Hepatocyte (in vitro differentiated cells): ENCODE data around the gene YIPF4. TPM values are rescaled to one million over a fixed set of nuclear protein-coding genes. Genes with fewer than 3 reads are reported as not detected.
"Not testable (repeated sequence)": the region's sequence is repeated elsewhere in the genome, so short reads cannot be mapped to it uniquely, and the experiment has no call there.

Experiments used
- DNase-seq: peaks from one replicate; pipeline ENCODE4 v3.0.0-alpha.2; 2016; ENCODE audit warnings: low spot score
- H2AFZ ChIP-seq: fragments of 200-600 bp; sonication (generic); 2 replicates; pipeline ENCODE4 v1.6.0; 2016; ENCODE audit warnings: antibody characterized with exemption, mild to moderate bottlenecking
- H3K27ac ChIP-seq: fragments of 200-600 bp; sonication (generic); 2 replicates; pipeline ENCODE4 v1.5.1; 2016; ENCODE audit warnings: mild to moderate bottlenecking
- H3K27me3 ChIP-seq: fragments of 200-600 bp; sonication (generic); 2 replicates; pipeline ENCODE4 v1.6.1; 2016
- H3K36me3 ChIP-seq: fragments of 200-600 bp; sonication (generic); replicated peaks from 2 replicates; pipeline ENCODE4 v1.5.1; 2016; ENCODE audit warnings: low read depth; ENCODE audit not compliant: insufficient read depth
- H3K4me1 ChIP-seq: fragments of 200-600 bp; sonication (generic); 2 replicates; pipeline ENCODE4 v1.5.1; 2016; ENCODE audit warnings: mild to moderate bottlenecking, moderate library complexity; ENCODE audit not compliant: insufficient read depth
- H3K4me2 ChIP-seq: fragments of 200-600 bp; sonication (generic); 2 replicates; pipeline ENCODE4 v1.6.0; 2016
- H3K4me3 ChIP-seq: fragments of 200-600 bp; sonication (generic); 2 replicates; pipeline ENCODE4 v1.5.1; 2016; ENCODE audit warnings: mild to moderate bottlenecking
- H3K79me2 ChIP-seq: fragments of 200-600 bp; sonication (generic); 2 replicates; pipeline ENCODE4 v1.6.0; 2017; ENCODE audit warnings: mild to moderate bottlenecking
- H3K9me2 ChIP-seq: fragments of 200-600 bp; sonication (generic); replicated peaks from 2 replicates; pipeline ENCODE4 v1.6.0; 2017; ENCODE audit warnings: mild to moderate bottlenecking; ENCODE audit not compliant: insufficient read depth
- H3K9me3 ChIP-seq: fragments of 200-600 bp; sonication (generic); 2 replicates; pipeline ENCODE4 v1.5.1; 2016; ENCODE audit warnings: low read depth, mild to moderate bottlenecking
- H4K20me1 ChIP-seq: fragments of 200-600 bp; sonication (generic); 2 replicates; pipeline ENCODE4 v1.6.0; 2016; ENCODE audit warnings: mild to moderate bottlenecking; ENCODE audit not compliant: insufficient read depth, poor library complexity, severe bottlenecking
- EZH2 ChIP-seq: fragments of 200-600 bp; sonication (generic); IDR thresholded peaks from 2 replicates; pipeline ENCODE4 v1.6.1; 2016; ENCODE audit warnings: antibody characterized with exemption, mild to moderate bottlenecking, borderline replicate concordance
- EZH2phosphoT487 ChIP-seq: fragments of 200-600 bp; sonication (generic); IDR thresholded peaks from one replicate; pipeline ENCODE4 v1.6.1; 2018; ENCODE audit warnings: antibody characterized with exemption, mild to moderate bottlenecking, low read depth, moderate library complexity; ENCODE audit not compliant: unreplicated experiment, severe bottlenecking
- WGBS: methylation state at CpG from one replicate; pipeline ENCODE4 v1.1.6; 2016; ENCODE audit warnings: low lambda C conversion rate; ENCODE audit errors: missing lambda C conversion rate; 5-methylcytosine and 5-hydroxymethylcytosine counted together
- polyA plus RNA-seq: library from polyadenylated mRNA; unstranded; fragments of >200 nt; fragmentation: Nextera tagmentation; extraction: Ambion mirVana; gene quantifications from 2 replicates; pipeline ENCODE4 v1.2.1, GENCODE V29; 2016
- total RNA-seq: library from RNA; depleted of rRNA; stranded (reverse); fragments of >200 nt; gene quantifications from 2 replicates; pipeline ENCODE4 v1.2.3, GENCODE V29; 2014
- TF ChIP-seq, protein P1 (sequence below): fragments of 200-600 bp; sonication (generic); IDR thresholded peaks from 2 replicates; pipeline ENCODE4 v1.5.1; 2016; ENCODE audit warnings: antibody characterized with exemption, mild to moderate bottlenecking; ENCODE audit not compliant: poor library complexity

YIPF4 gene
- total and polyA plus RNA-seq, 2 experiments from 2014 or later, result 48.6 to 67.2 TPM

- Histone ChIP-seq H3K27me3 (no peaks in the 10 kb centered on the region), H3K36me3 (peaks cover 4% of the 10 kb centered on the region), H3K4me2 (no peak overlapping the region), H3K4me3 (no peak overlapping the region), H4K20me1 (peaks cover 14% of the 10 kb centered on the region), H3K4me1 (peaks cover 7% of the 10 kb centered on the region), H3K79me2 (peaks cover 45% of the 10 kb centered on the region), H3K27ac (no peak overlapping the region), H3K9me3 (no peaks in the 10 kb centered on the region), H2AFZ (no peak overlapping the region), H3K9me2 (no peaks in the 10 kb centered on the region)
- no peak for DNase-seq
- WGBS, result 80% methylated on average over 2 of the region's 2 CpGs
- TF ChIP-seq, protein P1, sequence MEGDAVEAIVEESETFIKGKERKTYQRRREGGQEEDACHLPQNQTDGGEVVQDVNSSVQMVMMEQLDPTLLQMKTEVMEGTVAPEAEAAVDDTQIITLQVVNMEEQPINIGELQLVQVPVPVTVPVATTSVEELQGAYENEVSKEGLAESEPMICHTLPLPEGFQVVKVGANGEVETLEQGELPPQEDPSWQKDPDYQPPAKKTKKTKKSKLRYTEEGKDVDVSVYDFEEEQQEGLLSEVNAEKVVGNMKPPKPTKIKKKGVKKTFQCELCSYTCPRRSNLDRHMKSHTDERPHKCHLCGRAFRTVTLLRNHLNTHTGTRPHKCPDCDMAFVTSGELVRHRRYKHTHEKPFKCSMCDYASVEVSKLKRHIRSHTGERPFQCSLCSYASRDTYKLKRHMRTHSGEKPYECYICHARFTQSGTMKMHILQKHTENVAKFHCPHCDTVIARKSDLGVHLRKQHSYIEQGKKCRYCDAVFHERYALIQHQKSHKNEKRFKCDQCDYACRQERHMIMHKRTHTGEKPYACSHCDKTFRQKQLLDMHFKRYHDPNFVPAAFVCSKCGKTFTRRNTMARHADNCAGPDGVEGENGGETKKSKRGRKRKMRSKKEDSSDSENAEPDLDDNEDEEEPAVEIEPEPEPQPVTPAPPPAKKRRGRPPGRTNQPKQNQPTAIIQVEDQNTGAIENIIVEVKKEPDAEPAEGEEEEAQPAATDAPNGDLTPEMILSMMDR, result no peak
- no peak for TF ChIP-seq EZH2phosphoT487
- no peak for TF ChIP-seq EZH2
These were observed 14.0 kb downstream of the YIPF4 start for GRCh38 chr2:32291746-32292145.

DNA sequence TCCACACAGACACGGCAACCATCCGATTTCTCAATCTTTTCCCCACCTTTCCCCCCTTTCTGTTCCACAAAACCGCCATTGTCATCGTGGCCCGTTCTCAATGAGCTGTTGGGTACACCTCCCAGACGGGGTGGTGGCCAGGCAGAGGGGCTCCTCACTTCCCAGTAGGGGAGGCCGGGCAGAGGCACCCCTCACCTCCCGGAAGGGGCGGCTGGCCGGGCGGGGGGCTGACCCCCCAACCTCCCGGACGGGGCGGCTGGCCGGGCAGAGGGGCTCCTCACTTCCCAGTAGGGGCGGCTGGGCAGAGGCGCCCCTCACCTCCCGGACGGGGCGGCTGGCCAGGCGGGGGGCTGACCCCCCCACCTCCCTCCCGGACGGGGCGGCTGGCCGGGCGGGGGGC, 15.8 kb downstream of the YIPF4 start:
- 100% methylated on average over 6 of the region's 26 CpGs for WGBS
- DNase-seq, H3K9me3 ChIP-seq: not testable (repeated sequence)

GRCh38 chr2:32293966-32294562, 16.4 kb downstream of the YIPF4 start:
- H3K27ac ChIP-seq, H3K4me3 ChIP-seq, H4K20me1 ChIP-seq, H3K4me2 ChIP-seq, H2AFZ ChIP-seq, H3K27me3 ChIP-seq, H3K9me3 ChIP-seq, DNase-seq, H3K4me1 ChIP-seq, H3K9me2 ChIP-seq, H3K36me3 ChIP-seq: not testable (repeated sequence)
- WGBS, result 97% methylated on average over 25 of the region's 43 CpGs
- peaks cover 23% of the 10 kb centered on the region for H3K79me2 ChIP-seq

More for the DNA sequence above, 15.8 kb downstream of the YIPF4 start:
- H2AFZ ChIP-seq, H3K36me3 ChIP-seq, H3K4me1 ChIP-seq, H3K27ac ChIP-seq, H3K9me2 ChIP-seq, H3K27me3 ChIP-seq, H3K4me3 ChIP-seq, H4K20me1 ChIP-seq, H3K4me2 ChIP-seq: not testable (repeated sequence)
- peaks cover 28% of the 10 kb centered on the region for H3K79me2 ChIP-seq

DNA sequence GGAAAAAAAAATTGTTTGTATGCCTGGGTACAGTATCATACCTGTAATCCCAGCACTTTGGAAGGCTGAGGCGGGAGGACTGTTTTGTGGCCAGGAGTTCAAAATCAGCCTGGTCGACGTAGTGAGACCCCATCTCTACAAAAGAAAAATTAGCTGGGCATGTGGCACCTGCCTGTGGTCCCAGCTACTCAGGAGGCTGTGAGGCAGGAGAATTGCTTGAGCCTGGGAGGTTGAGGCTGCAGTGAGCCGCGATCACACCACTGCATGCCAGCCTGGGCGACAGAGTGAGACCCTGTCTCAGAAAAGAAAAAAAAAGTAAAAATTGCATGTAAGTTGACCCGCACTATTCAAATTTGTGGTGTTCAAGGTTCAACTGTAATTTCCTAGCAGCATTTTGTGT, 32.9 kb downstream of the YIPF4 start:
- Histone ChIP-seq H2AFZ (no peak overlapping the region), H3K4me2 (no peak overlapping the region), H4K20me1 (no peaks in the 10 kb centered on the region), H3K36me3 (no peaks in the 10 kb centered on the region), H3K4me1 (no peaks in the 10 kb centered on the region), H3K9me3 (no peaks in the 10 kb centered on the region), H3K27me3 (no peaks in the 10 kb centered on the region), H3K4me3 (no peak overlapping the region), H3K79me2 (no peaks in the 10 kb centered on the region), H3K9me2 (no peaks in the 10 kb centered on the region), H3K27ac (no peak overlapping the region)
- WGBS, result 97% methylated on average over 7 of the region's 7 CpGs
- TF ChIP-seq EZH2phosphoT487 (no peak), EZH2 (no peak)
- TF ChIP-seq, protein P1, result no peak
- no peak for DNase-seq
